ENCODE measurements around the gene TMEM273.

TMEM273 gene

GRCh38 chr10:49136525-49136924, 51.7 kb downstream of the TMEM273 start:
- DNase-seq: no peak

GRCh38 chr10:49135575-49136313, 52.4 kb downstream of the TMEM273 start:
- DNase-seq: no peak

DNA sequence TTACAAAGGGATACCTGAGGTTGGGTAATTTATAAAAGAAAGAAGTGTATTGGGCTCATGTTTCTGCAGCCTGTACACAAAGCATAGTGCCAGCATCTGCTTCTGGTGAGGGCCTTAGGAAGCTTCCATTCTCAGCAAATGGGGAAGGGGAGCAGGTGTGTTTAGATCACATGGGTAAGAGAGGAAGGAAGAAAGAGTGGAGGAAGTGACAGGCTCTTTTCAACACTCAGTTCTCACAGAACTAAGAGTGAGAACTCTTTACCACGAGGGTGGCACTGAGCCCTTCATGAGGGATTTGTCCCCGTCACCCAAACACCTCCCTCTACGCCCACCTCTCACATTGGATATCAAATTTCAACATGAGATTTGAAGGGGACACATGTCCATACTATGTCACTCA, 53.9 kb downstream of the TMEM273 start:
- no peak for DNase-seq

DNA sequence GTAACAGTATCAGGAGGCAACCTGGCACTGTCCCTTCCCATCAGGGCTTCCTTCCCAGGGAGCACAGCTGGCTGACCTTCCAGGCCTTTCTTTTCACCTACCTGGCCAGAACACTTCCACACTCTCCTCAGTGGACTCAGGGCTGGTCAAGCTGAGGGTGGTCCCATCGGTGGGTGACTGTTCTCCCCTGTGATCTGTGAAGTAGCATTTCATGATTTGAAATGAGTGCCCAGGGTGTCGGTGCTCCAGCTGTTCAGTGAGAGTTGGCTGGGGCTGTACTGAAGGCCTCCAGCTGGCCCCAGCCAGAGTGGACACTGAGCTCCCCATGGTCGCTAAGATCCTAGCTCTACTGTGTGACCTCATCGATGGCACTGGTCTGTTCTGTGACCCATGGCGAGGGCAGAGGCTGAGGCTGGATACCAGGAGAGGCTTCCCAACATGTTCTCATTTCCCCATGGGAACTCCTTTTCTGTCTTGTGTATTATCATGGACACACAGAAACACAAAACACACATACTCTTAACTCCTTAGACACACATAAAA, 54.4 kb downstream of the TMEM273 start, which contains the start of gene FAM170B:
Gene FAM170B (minus strand): TSS at position 316 of the 543 bp plus-strand sequence. CDS start 103 bp downstream, at position 213.
- DNase-seq: no peak

GRCh38 chr10:49132362-49132737, 55.8 kb downstream of the TMEM273 start:
- DNase-seq: no peak

DNA sequence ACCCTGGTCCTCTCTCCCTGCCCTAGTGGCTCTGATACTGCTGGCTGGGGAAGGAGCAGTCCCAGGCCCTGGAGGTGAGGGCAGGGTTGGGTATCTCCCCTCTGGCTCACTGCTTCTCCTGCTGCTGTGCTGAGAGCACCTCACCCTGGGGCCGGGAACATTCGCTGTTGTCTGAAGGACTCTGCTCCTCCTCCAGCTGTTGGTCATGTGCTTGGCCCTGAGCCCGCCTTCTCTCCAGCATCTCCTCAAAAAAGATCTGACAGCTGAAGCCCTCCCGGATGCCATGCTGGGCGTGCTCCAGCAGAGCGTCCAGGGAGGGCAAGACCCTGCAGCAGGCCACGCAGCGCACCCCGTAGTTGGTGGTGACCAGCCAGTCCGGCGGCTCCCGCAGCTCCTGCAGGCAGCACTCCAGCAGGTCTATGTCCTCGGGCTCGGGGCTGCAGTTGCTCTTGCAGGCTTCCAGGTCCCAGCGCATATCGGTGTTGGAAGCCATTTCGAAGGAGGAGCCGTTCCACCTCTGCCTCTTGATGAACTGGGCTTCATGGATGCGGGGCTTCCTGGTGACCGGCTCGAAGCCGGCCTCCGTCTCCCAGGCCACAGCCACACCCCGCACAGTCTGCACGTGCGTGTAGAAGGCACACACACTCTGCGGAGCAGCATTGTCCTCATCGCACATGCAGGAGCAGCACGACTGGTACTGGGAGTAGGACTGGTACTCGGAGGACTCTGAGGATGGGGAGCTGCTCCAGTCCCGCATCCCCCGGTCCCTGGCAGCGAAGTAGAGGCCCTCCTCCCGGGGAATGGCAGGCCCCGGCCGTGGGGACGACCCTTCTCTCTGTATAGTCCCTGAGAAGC, 56.5 kb downstream of the TMEM273 start:
- no peak for DNase-seq

- DNase-seq: no peak
These were observed 58.8 kb downstream of the TMEM273 start for GRCh38 chr10:49129376-49129775.

GRCh38 chr10:49128854-49129253, 59.3 kb downstream of the TMEM273 start:
- no peak for DNase-seq

DNA sequence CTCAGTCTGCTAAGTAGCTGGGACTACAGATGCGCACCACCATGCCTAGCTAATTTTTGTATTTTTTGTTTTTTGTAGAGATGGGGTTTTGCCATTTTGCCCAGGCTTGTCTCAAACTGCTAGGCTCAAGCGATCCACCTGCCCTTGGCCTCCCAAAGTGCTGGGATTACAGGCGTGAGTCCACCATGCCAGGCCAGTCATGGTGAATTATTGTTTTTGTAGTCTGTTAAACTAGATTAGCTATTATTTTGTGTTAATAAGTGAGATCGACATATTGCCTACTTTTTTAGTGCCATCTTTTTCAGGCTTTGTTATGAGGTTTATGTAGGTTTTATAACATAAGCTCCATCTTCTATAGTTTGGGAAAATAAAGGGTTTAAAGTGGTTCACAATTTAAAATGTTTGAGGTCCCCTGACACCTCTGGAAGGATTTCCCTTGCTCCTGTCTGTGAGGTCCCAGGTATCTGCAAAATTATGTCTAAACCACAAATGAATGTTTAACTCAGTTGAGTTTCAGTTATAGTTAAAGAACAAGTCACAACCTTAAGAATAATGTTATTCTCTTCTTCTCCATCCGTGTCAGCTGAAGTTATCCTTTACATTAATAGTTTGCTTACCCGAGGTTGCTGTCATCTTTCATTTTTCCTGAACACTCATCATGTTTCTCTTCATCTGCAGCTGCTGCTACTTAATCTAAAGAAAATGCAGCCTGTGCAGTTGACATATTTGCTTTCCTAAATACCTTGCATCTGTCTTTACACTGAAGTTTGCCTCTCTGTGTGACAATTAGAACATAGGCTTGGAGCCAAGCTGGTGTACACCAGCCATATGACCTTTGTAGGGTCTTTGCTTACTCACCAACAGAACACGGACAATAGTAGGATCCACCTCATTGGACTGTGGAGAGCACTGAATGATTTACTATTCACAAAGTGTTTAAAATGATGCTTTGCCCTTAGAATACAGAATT, 63.9 kb downstream of the TMEM273 start:
- no peak for DNase-seq

- no peak for DNase-seq
These were observed 67.3 kb downstream of the TMEM273 start for GRCh38 chr10:49120911-49121310.

DNA sequence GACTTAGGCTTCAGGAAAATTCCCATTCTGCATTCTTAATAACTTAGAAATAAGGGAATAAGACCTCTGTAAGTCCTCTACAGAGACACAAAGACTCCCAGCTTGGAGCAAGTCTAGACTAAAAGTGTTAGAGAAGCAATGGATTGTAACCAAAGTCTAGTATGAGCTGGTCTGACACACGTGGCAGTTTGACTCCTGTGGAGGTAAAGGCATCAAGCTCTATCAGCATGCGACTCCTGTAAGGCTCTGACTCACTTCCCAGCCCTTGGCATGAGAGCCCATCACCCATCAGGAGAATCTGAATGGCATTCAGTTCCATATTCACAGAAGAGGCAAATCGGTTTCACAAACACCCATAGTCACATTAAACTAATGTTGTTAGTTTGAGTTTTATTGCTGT, 68.4 kb downstream of the TMEM273 start:
- DNase-seq: no peak

GRCh38 chr10:49118430-49119074, 69.6 kb downstream of the TMEM273 start:
- DNase-seq: no peak

DNA sequence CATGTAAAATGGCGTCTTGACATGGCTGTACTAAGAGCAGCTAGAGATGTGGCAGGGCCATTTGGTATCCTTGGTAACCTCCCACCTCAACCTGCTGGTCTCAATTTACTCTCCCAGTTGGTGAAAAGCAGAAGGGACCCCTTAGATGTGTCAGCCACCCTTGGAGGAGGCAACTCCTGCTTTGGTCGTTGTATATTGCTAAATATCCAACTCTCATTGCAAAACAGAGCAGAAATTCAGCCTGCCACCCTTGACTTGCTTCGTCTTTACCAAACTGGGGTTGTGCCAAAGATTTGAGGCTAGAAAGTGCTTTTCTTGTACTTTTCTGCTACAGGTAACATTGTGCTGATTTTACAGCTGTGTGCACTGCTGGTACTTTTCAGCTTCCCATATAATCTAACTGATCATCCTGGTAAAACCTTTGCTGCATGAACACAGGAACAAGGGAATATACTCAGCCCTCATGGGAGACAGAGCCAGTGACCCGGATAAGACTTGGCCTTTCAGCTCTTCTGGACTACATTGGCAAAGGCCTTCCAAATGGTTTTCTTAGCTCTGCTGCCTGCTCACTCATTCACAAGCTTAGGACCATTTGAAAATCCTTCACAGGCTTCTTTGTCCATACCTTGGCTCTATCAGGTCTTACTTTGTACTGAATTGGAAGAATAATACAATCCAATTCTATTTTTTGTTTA, 70.7 kb downstream of the TMEM273 start:
- DNase-seq: no peak

GRCh38 chr10:49116509-49117375, 71.4 kb downstream of the TMEM273 start:
- DNase-seq: no peak

GRCh38 chr10:49115796-49116508, 72.2 kb downstream of the TMEM273 start:
- no peak for DNase-seq

- DNase-seq: no peak
These were observed 73.0 kb downstream of the TMEM273 start, which contains the start of gene VSTM4 for GRCh38 chr10:49115015-49115795. Gene VSTM4 (minus strand): TSS chr10:49115522. CDS start chr10:49115485, 37 bp downstream.

- no peak for DNase-seq
These were observed 73.5 kb downstream of the TMEM273 start for GRCh38 chr10:49114718-49115014.

- DNase-seq: no peak
These were observed 74.5 kb downstream of the TMEM273 start for GRCh38 chr10:49113741-49114141.

DNA sequence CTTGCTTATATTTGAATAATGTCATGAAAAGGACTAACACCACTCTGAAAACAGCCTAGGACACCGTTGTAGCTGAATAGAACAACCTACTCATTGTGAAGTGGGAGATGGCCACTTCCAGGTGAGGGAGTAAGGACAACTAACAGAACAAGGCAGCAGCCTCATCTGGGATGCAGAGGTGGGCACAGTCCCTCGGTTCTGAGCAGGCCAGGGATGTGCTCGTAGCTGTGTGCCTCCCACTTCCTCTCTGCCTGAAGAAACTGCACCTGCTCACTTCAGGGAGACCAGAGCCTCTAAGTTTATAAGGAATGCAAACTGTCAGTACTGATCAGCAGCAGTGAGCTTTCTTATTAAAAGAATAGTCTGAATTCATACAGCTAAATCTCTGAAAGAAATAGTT, 75.3 kb downstream of the TMEM273 start:
- DNase-seq: no peak
